Activated naive CD4-positive, alpha-beta T cell treated with anti-CD3 and anti-CD28 coated beads, Interleukin-2, amount 10 ng/mL, durations not matched to agents 7 days and 5 days (primary cell): ENCODE results near the gene SIT1.
A peak's percentile ranks its signal among the peaks of the same experiment; 100 is the strongest.

Source experiments
- CTCF ChIA-PET: fragments of 350-600 bp; sonication (Branson Sonifier 250); formaldehyde crosslinking; loops from one replicate; lab custom pipeline; 2021; ENCODE audit warnings: antibody characterized with exemption; lab: Charles Lee
- DNase-seq: peaks from one replicate; pipeline ENCODE4 v3.0.0-alpha.2; 2020
- H3K27ac Mint-ChIP-seq: one replicate; pipeline ENCODE4 v1.8.0; 2021; ENCODE audit warnings: mild to moderate bottlenecking, moderate library complexity, mixed read lengths
- H3K27me3 Mint-ChIP-seq: one replicate; pipeline ENCODE4 v1.8.0; 2021; ENCODE audit warnings: mild to moderate bottlenecking, mixed read lengths
- H3K36me3 Mint-ChIP-seq: one replicate; pipeline ENCODE4 v1.8.0; 2021; ENCODE audit warnings: mixed read lengths
- H3K4me1 Mint-ChIP-seq: one replicate; pipeline ENCODE4 v1.8.0; 2021; ENCODE audit warnings: mixed read lengths
- H3K4me3 Mint-ChIP-seq: one replicate; pipeline ENCODE4 v1.8.0; 2021; ENCODE audit warnings: mild to moderate bottlenecking, moderate library complexity, mixed read lengths
- H3K9me3 Mint-ChIP-seq: one replicate; pipeline ENCODE4 v1.8.0; 2021; ENCODE audit warnings: mixed read lengths

The SIT1 gene

DNA sequence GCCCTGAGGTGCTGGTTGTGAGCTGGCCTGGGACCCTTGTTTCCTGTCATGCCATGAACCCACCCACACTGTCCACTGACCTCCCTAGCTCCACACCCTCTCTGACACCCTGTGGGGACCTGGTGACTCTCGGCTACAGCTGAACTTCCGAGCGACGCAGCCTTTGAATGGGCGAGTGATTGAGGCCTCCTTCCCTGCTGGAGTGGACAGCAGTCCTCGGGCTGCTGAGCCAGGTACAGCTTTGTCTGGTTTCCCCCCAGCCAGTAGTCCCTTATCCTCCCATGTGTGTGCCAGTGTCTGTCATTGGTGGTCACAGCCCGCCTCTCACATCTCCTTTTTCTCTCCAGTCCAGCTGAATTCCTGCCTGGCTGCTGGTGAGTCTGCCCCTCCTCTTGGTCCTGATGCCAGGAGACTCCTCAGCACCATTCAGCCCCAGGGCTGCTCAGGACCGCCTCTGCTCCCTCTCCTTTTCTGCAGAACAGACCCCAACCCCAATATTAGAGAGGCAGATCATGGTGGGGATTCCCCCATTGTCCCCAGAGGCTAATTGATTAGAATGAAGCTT, 29.1 kb upstream of the SIT1 start:
- CTCF ChIA-PET: interaction anchor here (0.7 to 1.7 kb wide), 2 partner anchors 17 to 107 kb away, joined by 3 to 5 read pairs; no protein-coding TSS in a partner anchor
- H3K4me3 Mint-ChIP-seq: no peak overlapping the region
- no peaks in the 10 kb centered on the region for H3K36me3 Mint-ChIP-seq
- H3K27ac Mint-ChIP-seq: no peak overlapping the region
- no peaks in the 10 kb centered on the region for H3K9me3 Mint-ChIP-seq
- H3K27me3 Mint-ChIP-seq: peaks cover 74% of the 10 kb centered on the region
- no peak for DNase-seq
- H3K4me1 Mint-ChIP-seq: peaks cover 9% of the 10 kb centered on the region

DNA sequence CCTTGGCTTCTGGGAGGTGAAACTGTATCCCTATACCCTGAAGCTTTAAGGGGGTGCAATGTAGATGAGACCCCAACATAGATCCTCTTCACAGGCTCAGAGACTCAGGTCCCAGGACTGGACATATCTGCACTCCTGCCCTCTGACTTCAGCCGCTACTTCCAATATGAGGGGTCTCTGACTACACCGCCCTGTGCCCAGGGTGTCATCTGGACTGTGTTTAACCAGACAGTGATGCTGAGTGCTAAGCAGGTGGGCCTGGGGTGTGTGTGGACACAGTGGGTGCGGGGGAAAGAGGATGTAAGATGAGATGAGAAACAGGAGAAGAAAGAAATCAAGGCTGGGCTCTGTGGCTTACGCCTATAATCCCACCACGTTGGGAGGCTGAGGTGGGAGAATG, 28.4 kb upstream of the SIT1 start:
- H3K36me3 Mint-ChIP-seq: no peaks in the 10 kb centered on the region
- H3K9me3 Mint-ChIP-seq: no peaks in the 10 kb centered on the region
- no peak overlapping the region for H3K27ac Mint-ChIP-seq
- H3K4me3 Mint-ChIP-seq: no peak overlapping the region
- peaks cover 14% of the 10 kb centered on the region for H3K4me1 Mint-ChIP-seq
- CTCF ChIA-PET: interaction anchor here (1.7 kb wide), 1 partner anchor 17 kb away, joined by 5 read pairs; no protein-coding TSS in a partner anchor
- DNase-seq: no peak
- peaks cover 82% of the 10 kb centered on the region for H3K27me3 Mint-ChIP-seq

DNA sequence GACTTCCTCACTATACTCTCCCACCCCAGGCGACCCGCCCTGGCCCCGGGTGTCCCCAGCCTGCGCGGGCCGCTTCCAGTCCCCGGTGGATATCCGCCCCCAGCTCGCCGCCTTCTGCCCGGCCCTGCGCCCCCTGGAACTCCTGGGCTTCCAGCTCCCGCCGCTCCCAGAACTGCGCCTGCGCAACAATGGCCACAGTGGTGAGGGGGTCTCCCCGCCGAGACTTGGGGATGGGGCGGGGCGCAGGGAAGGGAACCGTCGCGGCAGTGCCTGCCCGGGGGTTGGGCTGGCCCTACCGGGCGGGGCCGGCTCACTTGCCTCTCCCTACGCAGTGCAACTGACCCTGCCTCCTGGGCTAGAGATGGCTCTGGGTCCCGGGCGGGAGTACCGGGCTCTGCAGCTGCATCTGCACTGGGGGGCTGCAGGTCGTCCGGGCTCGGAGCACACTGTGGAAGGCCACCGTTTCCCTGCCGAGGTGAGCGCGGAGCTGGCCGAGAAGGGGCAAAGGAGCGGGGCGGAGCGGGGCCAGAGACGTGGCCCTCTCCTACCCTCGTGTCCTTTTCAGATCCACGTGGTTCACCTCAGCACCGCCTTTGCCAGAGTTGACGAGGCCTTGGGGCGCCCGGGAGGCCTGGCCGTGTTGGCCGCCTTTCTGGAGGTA, 25.1 kb upstream of the SIT1 start:
- no peaks in the 10 kb centered on the region for H3K9me3 Mint-ChIP-seq
- H3K4me3 Mint-ChIP-seq: no peak overlapping the region
- peaks cover 14% of the 10 kb centered on the region for H3K4me1 Mint-ChIP-seq
- H3K27ac Mint-ChIP-seq: no peak overlapping the region
- peaks cover 81% of the 10 kb centered on the region for H3K27me3 Mint-ChIP-seq
- CTCF ChIA-PET: interaction anchor here (0.7 to 3.6 kb wide), 3 partner anchors 8 to 20 kb away, joined by 3 to 19 read pairs (median 3); partner anchors contain the start of gene ARHGEF39
- peak; percentile 47 for DNase-seq
- H3K36me3 Mint-ChIP-seq: no peaks in the 10 kb centered on the region

DNA sequence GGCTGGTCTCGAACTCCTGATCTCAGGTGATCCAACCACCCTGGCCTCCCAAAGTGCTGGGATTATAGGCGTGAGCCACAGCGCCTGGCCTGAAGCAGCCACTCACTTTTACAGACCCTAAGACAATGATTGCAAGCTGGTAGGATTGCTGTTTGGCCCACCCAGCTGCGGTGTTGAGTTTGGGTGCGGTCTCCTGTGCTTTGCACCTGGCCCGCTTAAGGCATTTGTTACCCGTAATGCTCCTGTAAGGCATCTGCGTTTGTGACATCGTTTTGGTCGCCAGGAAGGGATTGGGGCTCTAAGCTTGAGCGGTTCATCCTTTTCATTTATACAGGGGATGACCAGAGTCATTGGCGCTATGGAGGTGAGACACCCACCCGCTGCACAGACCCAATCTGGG, 24.5 kb upstream of the SIT1 start:
- H3K27ac Mint-ChIP-seq: no peak overlapping the region
- CTCF ChIA-PET: interaction anchor here (1.3 to 3.6 kb wide), 2 partner anchors 8 to 21 kb away, joined by 3 to 19 read pairs; no protein-coding TSS in a partner anchor
- no peak for DNase-seq
- no peaks in the 10 kb centered on the region for H3K36me3 Mint-ChIP-seq
- H3K9me3 Mint-ChIP-seq: no peaks in the 10 kb centered on the region
- peaks cover 75% of the 10 kb centered on the region for H3K27me3 Mint-ChIP-seq
- peaks cover 14% of the 10 kb centered on the region for H3K4me1 Mint-ChIP-seq
- H3K4me3 Mint-ChIP-seq: no peak overlapping the region

DNA sequence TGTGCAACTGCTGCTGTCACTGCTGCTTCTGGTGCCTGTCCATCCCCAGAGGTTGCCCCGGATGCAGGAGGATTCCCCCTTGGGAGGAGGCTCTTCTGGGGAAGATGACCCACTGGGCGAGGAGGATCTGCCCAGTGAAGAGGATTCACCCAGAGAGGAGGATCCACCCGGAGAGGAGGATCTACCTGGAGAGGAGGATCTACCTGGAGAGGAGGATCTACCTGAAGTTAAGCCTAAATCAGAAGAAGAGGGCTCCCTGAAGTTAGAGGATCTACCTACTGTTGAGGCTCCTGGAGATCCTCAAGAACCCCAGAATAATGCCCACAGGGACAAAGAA, 23.3 kb upstream of the SIT1 start:
- Mint-ChIP-seq H3K36me3 (no peaks in the 10 kb centered on the region), H3K27ac (no peak overlapping the region), H3K27me3 (peaks cover 65% of the 10 kb centered on the region), H3K9me3 (no peaks in the 10 kb centered on the region), H3K4me3 (no peak overlapping the region), H3K4me1 (peaks cover 14% of the 10 kb centered on the region)
- CTCF ChIA-PET: interaction anchor here (1.8 kb wide), 1 partner anchor 18 kb away, joined by 6 read pairs; no protein-coding TSS in a partner anchor
- DNase-seq: no peak

DNA sequence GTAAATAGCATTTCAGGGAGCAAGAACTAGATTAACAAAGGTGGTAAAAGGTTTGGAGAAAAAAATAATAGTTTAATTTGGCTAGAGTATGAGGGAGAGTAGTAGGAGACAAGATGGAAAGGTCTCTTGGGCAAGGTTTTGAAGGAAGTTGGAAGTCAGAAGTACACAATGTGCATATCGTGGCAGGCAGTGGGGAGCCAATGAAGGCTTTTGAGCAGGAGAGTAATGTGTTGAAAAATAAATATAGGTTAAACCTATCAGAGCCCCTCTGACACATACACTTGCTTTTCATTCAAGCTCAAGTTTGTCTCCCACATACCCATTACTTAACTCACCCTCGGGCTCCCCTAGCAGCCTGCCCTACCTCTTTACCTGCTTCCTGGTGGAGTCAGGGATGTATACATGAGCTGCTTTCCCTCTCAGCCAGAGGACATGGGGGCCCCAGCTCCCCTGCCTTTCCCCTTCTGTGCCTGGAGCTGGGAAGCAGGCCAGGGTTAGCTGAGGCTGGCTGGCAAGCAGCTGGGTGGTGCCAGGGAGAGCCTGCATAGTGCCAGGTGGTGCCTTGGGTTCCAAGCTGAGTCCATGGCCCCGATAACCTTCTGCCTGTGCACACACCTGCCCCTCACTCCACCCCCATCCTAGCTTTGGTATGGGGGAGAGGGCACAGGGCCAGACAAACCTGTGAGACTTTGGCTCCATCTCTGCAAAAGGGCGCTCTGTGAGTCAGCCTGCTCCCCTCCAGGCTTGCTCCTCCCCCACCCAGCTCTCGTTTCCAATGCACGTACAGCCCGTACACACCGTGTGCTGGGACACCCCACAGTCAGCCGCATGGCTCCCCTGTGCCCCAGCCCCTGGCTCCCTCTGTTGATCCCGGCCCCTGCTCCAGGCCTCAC, 22.6 kb upstream of the SIT1 start, which contains the start of gene CA9:
TSS of gene CA9 (plus strand) at position 797 of the 893 bp plus-strand sequence. CDS start at position 829, 32 bp downstream.
- Mint-ChIP-seq H3K9me3 (no peaks in the 10 kb centered on the region), H3K4me3 (no peak within 1 kb of the TSS), H3K4me1 (peaks cover 14% of the 10 kb centered on the region), H3K36me3 (no peaks in the 10 kb centered on the region), H3K27ac (no peak within 1 kb of the TSS), H3K27me3 (peaks cover 59% of the 10 kb centered on the region)
- no peak for DNase-seq
- CTCF ChIA-PET: interaction anchor here (1.8 to 2.5 kb wide), 2 partner anchors 18 to 23 kb away, joined by 6 to 9 read pairs; no protein-coding TSS in a partner anchor

DNA sequence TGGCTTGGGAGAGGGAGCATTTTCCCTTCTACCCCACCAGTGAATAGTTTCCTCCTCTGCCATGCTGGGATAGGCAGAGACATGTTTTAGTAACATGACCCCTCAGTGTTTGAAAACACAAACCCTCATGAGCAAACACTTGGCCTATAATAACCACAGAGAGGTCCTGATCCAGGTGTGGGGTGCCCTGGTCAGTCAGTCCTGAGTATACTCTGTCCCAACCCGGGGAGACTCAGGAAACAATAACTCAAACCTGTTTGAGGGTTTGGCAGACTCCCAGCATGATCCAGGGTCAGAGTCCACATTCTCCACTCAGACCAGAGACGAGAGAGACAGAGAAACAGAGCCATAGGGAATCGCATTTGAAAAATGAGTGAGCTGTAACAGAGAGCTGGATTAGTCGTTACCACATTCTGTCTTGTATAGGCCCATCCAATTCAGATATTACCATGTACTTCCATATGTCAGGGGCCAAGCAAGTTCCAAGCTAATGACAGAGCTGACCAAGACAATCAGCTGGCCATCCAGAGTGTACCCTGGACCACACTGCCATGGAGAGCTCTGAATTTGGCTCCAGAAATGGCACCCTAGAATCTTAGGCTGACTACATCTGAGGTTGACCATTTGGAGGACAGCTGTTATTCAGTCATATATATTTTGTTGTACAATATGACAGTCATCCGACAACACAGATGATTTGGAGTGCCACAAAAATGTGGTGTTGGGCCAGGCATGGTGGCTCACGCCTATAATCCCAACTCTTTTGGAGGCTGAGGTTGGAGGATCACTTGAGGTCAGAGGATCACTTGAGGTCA, 18.8 kb upstream of the SIT1 start:
- Mint-ChIP-seq H3K4me1 (peaks cover 21% of the 10 kb centered on the region), H3K27ac (no peak overlapping the region), H3K9me3 (peaks cover 2% of the 10 kb centered on the region), H3K36me3 (no peaks in the 10 kb centered on the region), H3K4me3 (no peak overlapping the region), H3K27me3 (peaks cover 21% of the 10 kb centered on the region)
- no peak for DNase-seq
- CTCF ChIA-PET: interaction anchor here (1.3 to 1.6 kb wide), 3 partner anchors 11 to 27 kb away, joined by 4 to 9 read pairs (median 9); partner anchors contain the start of genes CCDC107 and RMRP

DNA sequence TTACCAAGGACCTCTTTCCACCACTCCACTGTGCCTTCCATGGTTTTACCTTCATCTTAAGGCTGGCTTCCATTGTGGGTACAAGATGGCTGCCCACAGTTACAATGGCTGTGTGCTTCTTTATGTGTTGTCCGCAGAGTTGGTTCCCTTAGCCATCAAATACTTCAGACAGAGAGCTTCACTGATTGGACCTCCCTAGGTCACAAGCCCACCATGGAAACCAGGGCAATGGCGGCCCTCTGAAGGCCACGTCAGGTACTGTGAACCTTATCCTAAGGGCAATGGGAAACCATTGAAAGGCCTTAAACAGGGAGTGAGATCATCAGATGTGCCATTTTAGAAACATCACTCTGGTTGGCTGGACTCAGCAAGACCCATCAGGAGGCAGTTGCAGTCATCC, 17.2 kb upstream of the SIT1 start:
- peaks cover 34% of the 10 kb centered on the region for H3K4me1 Mint-ChIP-seq
- H3K36me3 Mint-ChIP-seq: no peaks in the 10 kb centered on the region
- CTCF ChIA-PET: interaction anchor here (1.1 kb wide), 1 partner anchor 10 kb away, joined by 3 read pairs; the partner anchor contains the start of genes CCDC107 and RMRP

DNA sequence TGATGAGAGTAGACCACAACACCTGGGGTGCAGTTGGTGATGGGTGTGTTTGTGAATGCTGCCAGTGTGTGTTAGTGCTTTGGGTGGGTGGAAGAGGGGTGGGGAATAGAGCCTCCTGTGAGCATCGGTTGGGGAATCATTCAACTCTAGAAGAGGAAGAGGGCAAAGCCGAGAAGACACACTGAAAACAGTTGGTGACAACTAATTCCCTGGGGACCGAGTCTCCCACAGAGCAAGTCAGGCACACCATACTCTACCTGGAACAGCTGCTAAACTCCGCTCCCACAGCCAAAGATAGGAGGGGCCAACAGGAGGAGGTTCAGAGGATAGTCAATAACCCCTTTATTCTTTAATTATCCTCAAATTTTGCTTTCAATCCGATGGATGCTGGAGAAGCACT, 15.8 kb upstream of the SIT1 start:
- CTCF ChIA-PET: interaction anchor here (1.1 to 13.6 kb wide), 5 partner anchors 9 to 56 kb away, joined by 3 to 96 read pairs (median 27); partner anchors contain the start of genes CCDC107 and RMRP
- Mint-ChIP-seq H3K4me3 (peak overlapping the region; percentile 87), H3K4me1 (peaks cover 48% of the 10 kb centered on the region), H3K27ac (peak overlapping the region; percentile 12), H3K36me3 (peaks cover 12% of the 10 kb centered on the region), H3K9me3 (peaks cover 2% of the 10 kb centered on the region), H3K27me3 (no peaks in the 10 kb centered on the region)
- DNase-seq: no peak

More for the DNA sequence above, 17.2 kb upstream of the SIT1 start:
- DNase-seq: no peak
- Mint-ChIP-seq H3K9me3 (peaks cover 2% of the 10 kb centered on the region), H3K4me3 (no peak overlapping the region), H3K27me3 (peaks cover 7% of the 10 kb centered on the region), H3K27ac (no peak overlapping the region)

DNA sequence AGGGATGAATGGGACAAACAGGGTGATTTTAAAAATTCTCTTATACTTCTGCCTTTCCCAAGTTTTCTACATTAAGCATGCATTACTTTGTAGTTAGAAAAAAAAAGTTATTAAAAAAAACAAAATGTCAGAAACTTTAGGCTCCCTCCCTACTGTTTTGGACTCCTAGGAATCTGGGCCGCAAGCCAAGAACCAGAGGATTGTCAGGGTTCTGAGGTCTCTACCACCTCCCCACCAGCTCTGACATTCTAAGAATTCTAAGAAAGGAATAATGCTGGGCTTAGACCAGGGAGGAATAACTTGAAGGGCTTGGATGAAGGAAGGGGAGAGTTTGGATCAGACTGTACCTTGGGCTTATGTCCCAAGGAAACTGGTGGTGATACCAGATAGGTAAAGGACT, 15.3 kb upstream of the SIT1 start:
- Mint-ChIP-seq H3K9me3 (peaks cover 2% of the 10 kb centered on the region), H3K27ac (peak overlapping the region; percentile 12)

DNA sequence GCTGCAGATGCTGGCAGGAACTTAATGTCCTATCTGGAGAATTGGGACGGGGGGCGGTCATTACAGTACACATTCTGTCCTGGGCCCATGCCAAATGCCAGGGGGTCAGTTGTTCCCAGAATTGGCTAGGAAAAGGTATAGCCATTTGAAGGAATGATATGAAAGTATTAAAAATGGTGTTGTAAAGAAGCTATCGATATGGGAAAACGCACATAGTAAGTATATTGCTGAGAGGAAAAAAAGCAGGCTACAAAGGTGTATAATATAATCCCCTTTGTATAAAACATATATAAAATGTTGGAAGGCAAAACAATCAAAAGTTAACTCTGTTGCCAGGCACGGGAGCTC, 14.7 kb upstream of the SIT1 start:
- Mint-ChIP-seq H3K36me3 (peaks cover 21% of the 10 kb centered on the region), H3K27ac (peak overlapping the region; percentile 84), H3K27me3 (no peaks in the 10 kb centered on the region), H3K4me1 (peaks cover 58% of the 10 kb centered on the region), H3K4me3 (peak overlapping the region; percentile 87), H3K9me3 (peaks cover 2% of the 10 kb centered on the region)
- CTCF ChIA-PET: interaction anchor here (0.9 to 13.6 kb wide), 9 partner anchors 13 to 217 kb away, joined by 3 to 96 read pairs (median 7); partner anchors contain the start of gene TLN1
- DNase-seq: no peak

More for the DNA sequence above, 15.3 kb upstream of the SIT1 start:
- CTCF ChIA-PET: interaction anchor here (1.3 to 13.6 kb wide), 4 partner anchors 16 to 55 kb away, joined by 3 to 96 read pairs (median 34); no protein-coding TSS in a partner anchor
- peak overlapping the region; percentile 87 for H3K4me3 Mint-ChIP-seq
- no peaks in the 10 kb centered on the region for H3K27me3 Mint-ChIP-seq
- DNase-seq: no peak
- peaks cover 52% of the 10 kb centered on the region for H3K4me1 Mint-ChIP-seq
- H3K36me3 Mint-ChIP-seq: peaks cover 15% of the 10 kb centered on the region

DNA sequence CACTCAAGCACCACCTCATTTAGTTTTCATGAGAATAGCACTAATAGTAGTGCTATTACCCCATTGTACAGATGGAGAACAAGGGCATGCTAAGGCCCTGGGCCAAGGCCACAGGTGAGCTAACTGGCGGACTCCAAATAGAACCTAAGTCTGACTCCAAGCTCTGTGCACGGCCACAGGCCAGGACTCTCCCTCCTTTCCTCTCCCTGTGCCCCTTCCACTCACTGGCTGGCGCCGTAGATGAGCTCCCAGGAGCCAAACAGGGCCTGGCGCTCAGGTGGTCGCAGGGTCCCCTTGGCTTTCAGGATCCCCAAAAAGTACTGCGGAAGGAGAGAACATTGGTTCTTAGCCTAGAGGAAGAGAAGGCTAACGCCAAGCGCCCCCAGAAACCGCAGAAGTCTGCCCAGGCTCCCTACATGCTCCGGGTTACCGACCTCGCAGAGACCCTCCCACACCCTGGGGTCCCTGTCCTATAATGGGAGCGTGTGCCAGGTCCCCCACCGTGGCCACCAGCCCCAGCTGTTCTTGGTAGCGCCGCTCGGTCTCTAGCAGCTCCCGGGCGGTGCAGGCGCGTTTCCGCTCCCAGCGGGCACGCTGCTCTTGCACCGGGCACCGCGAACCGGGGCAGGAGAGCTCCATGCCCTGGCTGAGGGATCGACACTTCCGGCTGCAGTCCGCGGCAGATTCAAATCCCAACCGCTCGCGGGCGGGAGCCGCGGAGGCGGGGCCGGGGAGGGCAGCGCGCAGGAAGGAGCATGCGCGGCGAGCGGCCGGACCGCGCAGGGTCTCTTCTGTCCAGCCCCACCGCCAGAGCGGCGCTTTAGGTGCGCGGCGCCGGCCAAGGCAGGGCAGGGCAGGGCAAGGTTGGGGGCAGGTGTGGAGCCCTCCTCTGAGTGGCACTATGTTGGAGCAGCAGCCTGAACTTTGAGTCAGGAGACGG, 14.1 kb upstream of the SIT1 start, which contains the start of gene ARHGEF39:
TSS of gene ARHGEF39 (minus strand) at position 665 of the 940 bp plus-strand sequence. CDS start at position 639, 26 bp downstream.
- Mint-ChIP-seq H3K27ac (peak within 1 kb of the TSS; percentile 84), H3K36me3 (peaks cover 27% of the 10 kb centered on the region), H3K27me3 (no peaks in the 10 kb centered on the region), H3K4me3 (peak within 1 kb of the TSS; percentile 87), H3K4me1 (peaks cover 65% of the 10 kb centered on the region), H3K9me3 (peaks cover 2% of the 10 kb centered on the region)
- CTCF ChIA-PET: interaction anchor here (0.6 to 13.6 kb wide), 15 partner anchors 11 to 218 kb away, joined by 3 to 96 read pairs (median 4); partner anchors contain the start of gene TLN1
- DNase-seq: peak; percentile 85
